Activated naive CD8-positive, alpha-beta T cell treated with anti-CD3 and anti-CD28 coated beads for 36 hours (primary cell): ENCODE measurements around the gene TACC2. TPM values are rescaled to one million over a fixed set of nuclear protein-coding genes. Genes with fewer than 3 reads are reported as not detected.
"Not testable (repeated sequence)": the region's sequence is repeated elsewhere in the genome, so short reads cannot be mapped to it uniquely, and the experiment has no call there.

Experiments used
- DNase-seq: peaks from one replicate; pipeline ENCODE4 v3.0.0; 2021
- H3K27ac Mint-ChIP-seq: one replicate; pipeline ENCODE4 v1.8.0; 2022; ENCODE audit warnings: mild to moderate bottlenecking, moderate library complexity, mixed read lengths
- H3K27me3 Mint-ChIP-seq: one replicate; pipeline ENCODE4 v1.8.0; 2022; ENCODE audit warnings: mild to moderate bottlenecking, mixed read lengths
- H3K36me3 Mint-ChIP-seq: one replicate; pipeline ENCODE4 v1.8.0; 2021; ENCODE audit warnings: mild to moderate bottlenecking, mixed read lengths
- H3K4me1 Mint-ChIP-seq: one replicate; pipeline ENCODE4 v1.8.0; 2021; ENCODE audit warnings: mixed read lengths
- H3K4me3 Mint-ChIP-seq: one replicate; pipeline ENCODE4 v1.8.0; 2022; ENCODE audit warnings: mild to moderate bottlenecking, moderate library complexity, mixed read lengths
- H3K9me3 Mint-ChIP-seq: one replicate; pipeline ENCODE4 v1.8.0; 2022; ENCODE audit warnings: mixed read lengths
- total RNA-seq, 2 experiments: library from RNA; stranded (reverse); gene quantifications; one replicate each; pipeline ENCODE4 v1.2.3, GENCODE V29; 2021

The TACC2 gene
- total RNA-seq, 2 experiments from 2014 or later: not detected

GRCh38 chr10:122189185-122189584, 200.2 kb downstream of the TACC2 start:
- no peak overlapping the region for H3K27ac Mint-ChIP-seq
- H3K36me3 Mint-ChIP-seq: no peaks in the 10 kb centered on the region
- no peaks in the 10 kb centered on the region for H3K27me3 Mint-ChIP-seq
- no peaks in the 10 kb centered on the region for H3K9me3 Mint-ChIP-seq
- no peak overlapping the region for H3K4me3 Mint-ChIP-seq
- no peaks in the 10 kb centered on the region for H3K4me1 Mint-ChIP-seq
- DNase-seq: no peak

DNA sequence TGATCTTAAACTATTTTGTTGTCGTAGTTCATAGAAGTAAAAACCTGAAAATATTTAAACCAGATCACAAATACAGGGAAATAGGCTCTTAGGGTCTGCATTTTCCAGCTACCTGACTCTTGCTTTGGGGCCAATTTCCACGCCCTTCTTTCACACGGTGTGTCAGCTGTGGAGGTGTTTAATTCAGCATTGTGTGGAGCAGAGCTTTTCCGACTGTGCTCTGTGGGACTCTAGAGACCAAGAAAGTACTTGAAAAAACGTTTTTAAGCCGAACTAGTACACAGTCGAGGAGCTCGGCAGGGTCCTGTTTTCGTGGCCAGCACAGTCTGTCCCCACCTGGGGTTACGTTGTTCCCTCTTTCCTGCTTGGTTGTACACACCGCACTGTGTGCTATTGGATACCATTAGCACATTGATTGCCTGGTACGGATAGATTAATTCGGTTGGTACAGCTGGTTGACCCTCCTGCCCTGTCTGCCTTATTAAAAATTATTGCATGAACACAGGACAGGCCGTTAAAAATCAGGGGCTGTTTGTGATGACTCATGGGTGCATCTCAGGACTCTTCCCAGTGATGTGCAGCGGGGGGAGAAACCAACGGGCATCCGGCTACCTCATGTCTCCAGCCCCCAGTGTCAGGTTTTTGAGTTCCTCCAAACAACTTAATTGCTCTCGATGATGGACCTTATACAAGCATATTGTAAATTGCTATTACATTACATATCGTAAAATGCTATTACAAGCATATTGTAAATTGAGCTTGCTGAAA, 201.4 kb downstream of the TACC2 start:
- Mint-ChIP-seq H3K36me3 (no peaks in the 10 kb centered on the region), H3K4me1 (no peaks in the 10 kb centered on the region), H3K27me3 (no peaks in the 10 kb centered on the region), H3K9me3 (no peaks in the 10 kb centered on the region), H3K4me3 (no peak overlapping the region), H3K27ac (no peak overlapping the region)
- DNase-seq: no peak

DNA sequence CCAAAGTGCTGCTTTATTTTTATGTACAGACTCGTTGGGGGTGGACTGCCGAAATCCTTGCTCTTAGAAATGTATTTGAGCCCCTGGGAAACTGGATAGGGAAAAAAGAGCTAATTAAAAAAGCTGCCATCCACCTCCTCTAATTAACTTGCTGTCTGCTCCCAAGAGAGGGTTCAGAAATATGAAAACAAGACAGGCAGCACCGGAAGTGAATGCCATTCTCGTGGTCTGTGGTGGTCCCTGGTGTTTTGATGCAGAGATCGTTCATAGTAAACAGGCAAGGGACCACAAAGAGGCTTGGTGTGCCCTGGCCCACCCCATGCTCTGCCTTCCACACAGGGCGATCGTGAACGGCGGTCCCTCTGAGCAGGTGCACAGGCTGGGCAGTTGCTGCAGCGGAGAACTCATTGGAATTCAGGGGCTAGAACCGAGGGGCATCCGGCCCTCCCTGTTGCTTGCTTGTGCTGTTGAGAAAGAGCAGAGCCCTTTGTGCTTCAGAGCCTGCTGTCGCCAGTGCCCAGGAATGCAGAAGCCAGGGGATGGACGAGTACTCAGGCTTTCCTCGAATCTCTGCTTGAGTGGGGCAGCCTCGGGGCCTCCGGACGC, 203.1 kb downstream of the TACC2 start:
- DNase-seq: no peak
- Mint-ChIP-seq H3K36me3 (no peaks in the 10 kb centered on the region), H3K4me1 (no peaks in the 10 kb centered on the region), H3K4me3 (no peak overlapping the region), H3K27me3 (no peaks in the 10 kb centered on the region), H3K27ac (no peak overlapping the region), H3K9me3 (no peaks in the 10 kb centered on the region)

GRCh38 chr10:122194251-122194650, 205.3 kb downstream of the TACC2 start:
- Mint-ChIP-seq H3K9me3 (no peaks in the 10 kb centered on the region), H3K27me3 (no peaks in the 10 kb centered on the region), H3K36me3 (no peaks in the 10 kb centered on the region), H3K27ac (no peak overlapping the region), H3K4me3 (no peak overlapping the region), H3K4me1 (no peaks in the 10 kb centered on the region)
- no peak for DNase-seq

DNA sequence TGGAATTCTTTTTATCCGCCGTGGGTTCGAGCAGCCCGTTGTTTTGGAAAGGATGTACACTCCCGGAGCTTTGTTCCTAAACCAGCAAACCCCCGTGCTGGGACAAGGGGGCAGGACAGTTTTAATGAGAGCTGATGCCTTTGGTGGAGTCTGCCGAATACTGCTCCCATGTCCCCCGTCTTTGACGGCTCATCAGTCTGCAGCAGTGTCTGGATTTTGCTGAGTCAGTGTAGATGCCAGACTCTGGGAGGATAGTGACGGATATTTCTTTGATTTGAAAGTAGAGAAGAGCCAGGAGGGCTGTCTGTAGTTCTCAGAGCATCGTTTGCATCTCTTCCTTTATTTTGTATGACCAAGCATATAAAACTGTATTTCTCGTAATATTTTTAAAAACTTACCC, 207.3 kb downstream of the TACC2 start:
- Mint-ChIP-seq H3K4me3 (no peak overlapping the region), H3K9me3 (no peaks in the 10 kb centered on the region), H3K27ac (no peak overlapping the region), H3K4me1 (no peaks in the 10 kb centered on the region), H3K36me3 (no peaks in the 10 kb centered on the region), H3K27me3 (no peaks in the 10 kb centered on the region)
- DNase-seq: no peak

DNA sequence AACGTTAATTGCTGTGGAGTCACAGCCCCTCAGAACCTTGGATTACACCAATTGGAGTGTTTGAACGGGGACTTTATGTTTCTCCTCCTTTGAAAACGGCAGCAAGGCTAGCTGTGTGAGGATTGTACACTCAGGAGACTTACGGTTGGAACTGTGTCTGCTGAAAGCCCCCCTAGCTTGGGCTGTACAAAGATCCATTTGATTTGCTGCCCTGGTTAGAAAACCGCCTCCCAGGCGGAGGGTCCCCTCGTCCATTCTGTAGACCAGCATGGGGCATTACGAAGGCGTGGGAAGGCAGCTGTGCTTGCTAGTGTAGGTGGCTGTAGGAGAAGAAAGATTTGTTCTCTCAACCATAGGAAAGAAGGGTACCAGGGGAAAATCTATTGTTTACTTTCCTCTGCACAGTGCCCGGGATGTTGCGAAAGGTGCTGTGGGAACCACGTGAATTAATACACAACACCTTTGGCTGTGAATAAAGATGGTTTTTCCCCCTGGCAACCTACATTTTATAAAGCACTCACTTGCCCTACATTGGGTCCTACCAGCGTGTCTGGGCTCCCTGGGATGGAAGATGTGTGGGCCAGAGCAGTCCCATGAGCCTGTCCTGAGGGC, 208.8 kb downstream of the TACC2 start:
- no peak for DNase-seq
- H3K27me3 Mint-ChIP-seq: no peaks in the 10 kb centered on the region
- H3K4me3 Mint-ChIP-seq: no peak overlapping the region
- no peaks in the 10 kb centered on the region for H3K36me3 Mint-ChIP-seq
- no peaks in the 10 kb centered on the region for H3K4me1 Mint-ChIP-seq
- no peak overlapping the region for H3K27ac Mint-ChIP-seq
- H3K9me3 Mint-ChIP-seq: no peaks in the 10 kb centered on the region

DNA sequence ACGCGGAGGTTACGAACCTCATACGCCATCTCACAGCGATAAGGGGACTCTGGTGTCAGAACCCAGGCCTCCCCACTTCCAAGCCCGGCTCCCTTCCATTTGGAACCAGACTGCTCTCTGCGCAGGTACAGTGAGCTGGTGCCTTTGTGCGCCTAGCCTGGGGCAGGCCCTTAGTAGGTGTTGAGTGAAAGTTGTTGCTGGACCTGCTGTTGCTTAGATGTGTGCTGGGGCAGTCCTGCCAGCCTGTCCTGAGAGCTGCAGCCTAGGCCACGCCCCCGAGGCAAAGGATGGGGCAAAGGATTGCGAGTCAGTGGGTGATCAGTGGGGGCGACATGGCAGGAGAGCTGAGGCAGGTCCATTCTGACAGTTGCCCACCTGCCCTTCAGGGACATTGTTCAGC, 209.7 kb downstream of the TACC2 start:
- Mint-ChIP-seq H3K9me3 (no peaks in the 10 kb centered on the region), H3K36me3 (no peaks in the 10 kb centered on the region), H3K4me3 (no peak overlapping the region), H3K27ac (no peak overlapping the region), H3K27me3 (no peaks in the 10 kb centered on the region), H3K4me1 (no peaks in the 10 kb centered on the region)
- no peak for DNase-seq

DNA sequence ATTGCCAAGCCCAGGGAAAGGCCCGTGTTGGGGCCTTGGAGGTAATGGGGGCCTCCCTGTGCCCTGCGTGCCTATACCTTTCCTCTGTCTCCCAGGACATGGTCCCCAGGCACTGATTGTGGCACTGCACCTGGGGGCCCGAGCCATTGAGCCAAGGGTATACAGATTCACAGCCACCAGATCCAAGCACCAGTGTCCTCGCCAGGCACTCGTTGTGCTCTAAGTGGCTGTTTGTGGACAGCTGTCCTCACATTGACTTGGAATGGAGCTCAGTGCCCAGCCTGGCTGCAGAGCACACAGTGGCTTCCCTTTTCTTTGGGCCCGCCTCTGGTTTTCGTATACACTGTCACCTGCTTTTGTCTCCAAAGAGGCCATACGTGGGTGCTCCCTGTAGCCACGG, 210.1 kb downstream of the TACC2 start:
- H3K36me3 Mint-ChIP-seq: no peaks in the 10 kb centered on the region
- no peaks in the 10 kb centered on the region for H3K4me1 Mint-ChIP-seq
- no peaks in the 10 kb centered on the region for H3K27me3 Mint-ChIP-seq
- H3K4me3 Mint-ChIP-seq: no peak overlapping the region
- no peak for DNase-seq
- no peak overlapping the region for H3K27ac Mint-ChIP-seq
- H3K9me3 Mint-ChIP-seq: no peaks in the 10 kb centered on the region

- Mint-ChIP-seq H3K4me1 (no peaks in the 10 kb centered on the region), H3K27ac (no peak overlapping the region), H3K4me3 (no peak overlapping the region), H3K27me3 (no peaks in the 10 kb centered on the region), H3K9me3 (no peaks in the 10 kb centered on the region), H3K36me3 (no peaks in the 10 kb centered on the region)
- no peak for DNase-seq
Observed at GRCh38 chr10:122199689-122200088, 210.7 kb downstream of the TACC2 start.

GRCh38 chr10:122201401-122201800, 212.4 kb downstream of the TACC2 start:
- no peak for DNase-seq
- H3K36me3 Mint-ChIP-seq: no peaks in the 10 kb centered on the region
- H3K27ac Mint-ChIP-seq: no peak overlapping the region
- H3K4me3 Mint-ChIP-seq: no peak overlapping the region
- no peaks in the 10 kb centered on the region for H3K9me3 Mint-ChIP-seq
- no peaks in the 10 kb centered on the region for H3K4me1 Mint-ChIP-seq
- no peaks in the 10 kb centered on the region for H3K27me3 Mint-ChIP-seq

- not testable (repeated sequence) for H3K27me3 Mint-ChIP-seq, H3K27ac Mint-ChIP-seq, H3K36me3 Mint-ChIP-seq
Observed at GRCh38 chr10:122203180-122203579, 214.2 kb downstream of the TACC2 start.

DNA sequence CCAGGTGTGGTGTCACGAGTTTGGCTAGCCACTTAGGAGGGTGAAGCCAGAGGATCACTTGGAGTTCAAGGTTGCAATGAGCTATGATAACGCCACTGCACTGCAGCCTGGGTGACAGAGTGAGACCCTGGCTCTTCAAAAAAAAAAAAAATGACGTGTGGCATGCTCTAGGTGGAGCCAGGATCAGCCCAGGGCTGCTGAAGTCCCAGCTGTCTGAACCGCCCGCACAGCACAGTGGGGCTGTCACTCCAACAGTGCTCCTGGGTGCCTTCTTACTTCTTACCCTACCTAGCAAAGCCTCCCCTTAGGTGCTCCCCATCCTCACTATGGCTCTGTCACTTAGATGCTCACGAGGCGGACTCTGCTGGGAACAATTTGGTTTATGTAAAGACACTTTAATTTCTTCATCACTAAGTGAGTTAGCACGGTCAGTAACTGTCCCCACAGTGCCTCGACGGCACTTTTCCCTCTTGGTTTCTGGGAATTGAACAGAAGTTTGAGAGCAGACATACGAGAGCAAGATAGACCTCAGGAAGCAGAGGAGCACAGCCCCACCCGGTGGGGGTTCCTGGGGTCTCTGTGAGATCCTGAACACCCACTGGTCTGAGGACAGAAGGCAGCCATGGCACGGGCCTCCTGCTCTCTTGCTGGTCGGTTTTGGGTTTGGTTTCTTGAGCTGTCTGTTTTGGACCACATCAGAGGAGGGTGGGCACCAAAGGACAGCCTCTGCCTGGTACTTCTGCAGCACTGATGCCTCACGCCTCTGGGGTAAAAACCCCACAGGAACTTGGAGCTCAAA, 215.9 kb downstream of the TACC2 start:
- no peaks in the 10 kb centered on the region for H3K27me3 Mint-ChIP-seq
- no peak overlapping the region for H3K27ac Mint-ChIP-seq
- no peaks in the 10 kb centered on the region for H3K36me3 Mint-ChIP-seq

More at GRCh38 chr10:122203180-122203579, 214.2 kb downstream of the TACC2 start:
- H3K4me1 Mint-ChIP-seq, DNase-seq, H3K4me3 Mint-ChIP-seq, H3K9me3 Mint-ChIP-seq: not testable (repeated sequence)

DNA sequence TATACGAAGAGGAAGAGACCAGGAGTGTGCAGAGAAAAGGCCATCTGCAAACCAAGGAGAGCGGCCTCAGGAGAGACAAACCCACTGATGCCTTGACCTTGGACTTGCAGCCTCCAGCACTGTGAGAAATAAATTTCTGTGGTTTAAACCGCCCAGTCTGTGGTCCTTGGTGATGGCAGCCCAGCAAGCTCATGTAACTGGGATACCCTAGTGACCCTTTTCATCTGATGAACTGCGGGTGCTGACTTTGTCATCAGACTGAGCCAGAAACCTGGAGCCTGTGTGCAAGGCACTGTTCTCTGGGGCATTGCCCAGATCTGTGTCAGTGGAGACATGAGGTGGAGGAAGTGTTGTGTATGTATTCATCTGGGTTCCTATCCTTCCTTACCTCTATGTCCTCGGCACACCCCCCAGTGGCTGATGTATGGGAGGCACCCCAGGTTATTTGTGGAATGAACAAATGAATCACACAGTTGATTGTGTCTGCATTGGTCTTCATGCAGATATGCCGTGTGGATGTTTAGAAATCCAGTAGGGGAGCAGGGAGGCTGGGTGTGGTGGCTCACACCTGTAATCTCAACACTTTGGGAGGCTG, 217.6 kb downstream of the TACC2 start:
- no peak overlapping the region for H3K4me3 Mint-ChIP-seq
- no peak for DNase-seq
- no peaks in the 10 kb centered on the region for H3K27me3 Mint-ChIP-seq
- H3K27ac Mint-ChIP-seq: no peak overlapping the region
- no peaks in the 10 kb centered on the region for H3K9me3 Mint-ChIP-seq
- no peaks in the 10 kb centered on the region for H3K4me1 Mint-ChIP-seq
- H3K36me3 Mint-ChIP-seq: no peaks in the 10 kb centered on the region

More for the DNA sequence above, 215.9 kb downstream of the TACC2 start:
- Mint-ChIP-seq H3K4me1 (no peaks in the 10 kb centered on the region), H3K4me3 (no peak overlapping the region), H3K9me3 (no peaks in the 10 kb centered on the region)
- DNase-seq: no peak

GRCh38 chr10:122207163-122207562, 218.2 kb downstream of the TACC2 start:
- Mint-ChIP-seq H3K27me3 (no peaks in the 10 kb centered on the region), H3K36me3 (no peaks in the 10 kb centered on the region), H3K4me1 (no peaks in the 10 kb centered on the region), H3K4me3 (no peak overlapping the region), H3K9me3 (no peaks in the 10 kb centered on the region), H3K27ac (no peak overlapping the region)
- no peak for DNase-seq

GRCh38 chr10:122207596-122207995, 218.6 kb downstream of the TACC2 start:
- H3K27me3 Mint-ChIP-seq: no peaks in the 10 kb centered on the region
- H3K9me3 Mint-ChIP-seq: no peaks in the 10 kb centered on the region
- H3K4me1 Mint-ChIP-seq: no peaks in the 10 kb centered on the region
- no peak for DNase-seq
- no peak overlapping the region for H3K27ac Mint-ChIP-seq
- H3K36me3 Mint-ChIP-seq: no peaks in the 10 kb centered on the region
- no peak overlapping the region for H3K4me3 Mint-ChIP-seq
